A549 (cell line): ENCODE data around the gene IRX4. TPM values are rescaled to one million over a fixed set of nuclear protein-coding genes. Genes with fewer than 3 reads are reported as not detected.

Source experiments
- ATAC-seq, 2 experiments: fragments of 200-7000 bp in 1 of 2; fragments of >200 bp in 1 of 2; cut with Nextera tagmentation in 1 of 2; cut with Tn5 transposase in 1 of 2; 3 replicates each; pipeline versions ENCODE4 v1.8.0 to v1.9.1; 2018 to 2020; ENCODE audit warnings: mild to moderate bottlenecking in 1 of 2, moderate library complexity in 1 of 2
- CTCF ChIA-PET: fragments of 300-600 bp; sonication (Branson Sonifier 250); formaldehyde crosslinking; extraction: SDS; loops from one replicate; lab custom pipeline; 2021; ENCODE audit warnings: antibody characterized with exemption, inconsistent platforms; lab: Yijun Ruan, JAX
- POLR2A ChIA-PET: fragments of 350-600 bp; formaldehyde crosslinking; extraction: SDS; loops from one replicate; lab custom pipeline; 2021; ENCODE audit warnings: antibody characterized with exemption, inconsistent platforms; lab: Yijun Ruan, JAX
- DNase-seq, 2 experiments: peaks; one replicate each; pipeline versions ENCODE4 v3.0.0 to v3.0.0-alpha.2; 2011 to 2016; ENCODE audit warnings: low read depth in 1 of 2, low spot score in 1 of 2
- FAIRE-seq: peaks from 2 replicates; lab custom pipeline; 2011; peaks lifted over from hg19 to GRCh38; lab: Jason Lieb, UNC
- H3K27ac ChIP-seq, 2 experiments: fragments of >200 bp; sonication (Bioruptor Twin); formaldehyde crosslinking; 3 replicates each; pipeline ENCODE4 v1.5.1; 2016 to 2017
- H3K4me1 ChIP-seq: fragments of >200 bp; sonication (Bioruptor Twin); formaldehyde crosslinking; 3 replicates; pipeline ENCODE4 v1.6.1; 2016
- H3K4me2 ChIP-seq: fragments of >200 bp; sonication (Bioruptor Twin); formaldehyde crosslinking; 3 replicates; pipeline ENCODE4 v1.6.1; 2016
- H3K4me3 ChIP-seq: fragments of >200 bp; sonication (Bioruptor Twin); formaldehyde crosslinking; 3 replicates; pipeline ENCODE4 v1.5.1; 2016
- H3K9me3 ChIP-seq: fragments of >200 bp; sonication (Bioruptor Twin); formaldehyde crosslinking; 3 replicates; pipeline ENCODE4 v1.6.1; 2016
- ATOH8 ChIP-seq: fragments of 250-450 bp; sonication (Bioruptor Pico); IDR thresholded peaks from 2 replicates; pipeline ENCODE4 v1.5.0; 2020; ENCODE audit warnings: low read depth, mild to moderate bottlenecking, moderate library complexity
- CBX8 ChIP-seq: fragments of 200-600 bp; sonication (generic); IDR thresholded peaks from 2 replicates; pipeline ENCODE4 v1.6.1; 2016
- CEBPB ChIP-seq, 2 experiments: fragments of >200 bp in 1 of 2; sonication (Bioruptor Twin) in 1 of 2; formaldehyde crosslinking in 1 of 2; IDR thresholded peaks; 2 replicates each; pipeline ENCODE4 v1.6.1; 2012 to 2016
- CHD2 ChIP-seq: fragments of 150-350 bp; IDR thresholded peaks from 2 replicates; pipeline ENCODE4 v1.6.1; 2014; ENCODE audit warnings: low read length; ENCODE audit not compliant: partially characterized antibody
- CHD4 ChIP-seq: fragments of 200-600 bp; sonication (generic); IDR thresholded peaks from 2 replicates; pipeline ENCODE4 v1.6.1; 2016; ENCODE audit warnings: antibody characterized with exemption, mild to moderate bottlenecking, borderline replicate concordance
- EHMT2 ChIP-seq: fragments of 200-600 bp; sonication (generic); IDR thresholded peaks from 2 replicates; pipeline ENCODE4 v1.6.1; 2016; ENCODE audit warnings: antibody characterized with exemption, low read depth, mild to moderate bottlenecking, moderate library complexity
- FOSB ChIP-seq: fragments of 250-450 bp; sonication (Bioruptor Pico); IDR thresholded peaks from 2 replicates; pipeline ENCODE4 v1.5.0; 2020; ENCODE audit warnings: mild to moderate bottlenecking, moderate library complexity
- HES2 ChIP-seq: fragments of >200 bp; sonication (Bioruptor Twin); formaldehyde crosslinking; IDR thresholded peaks from 2 replicates; pipeline ENCODE4 v1.6.1; 2016
- HOXA7 ChIP-seq: fragments of 250-450 bp; sonication (Bioruptor Pico); IDR thresholded peaks from 2 replicates; pipeline ENCODE4 v1.5.0; 2020; ENCODE audit warnings: mild to moderate bottlenecking, moderate library complexity
- HOXB13 ChIP-seq: fragments of 250-450 bp; sonication (Bioruptor Pico); IDR thresholded peaks from 2 replicates; pipeline ENCODE4 v1.5.0; 2020; ENCODE audit warnings: low read depth, mild to moderate bottlenecking, moderate library complexity
- JUN ChIP-seq, 2 experiments: fragments of >200 bp; sonication (Bioruptor Twin); formaldehyde crosslinking; IDR thresholded peaks; 2 replicates in 1 of 2; 3 replicates in 1 of 2; pipeline ENCODE4 v1.6.1; 2016 to 2017
- KDM1A ChIP-seq: fragments of 200-600 bp; sonication (generic); IDR thresholded peaks from 2 replicates; pipeline ENCODE4 v1.6.1; 2016; ENCODE audit warnings: low read depth, mild to moderate bottlenecking
- KDM5A ChIP-seq: fragments of 200-600 bp; sonication (generic); IDR thresholded peaks from 2 replicates; pipeline ENCODE4 v1.6.1; 2016; ENCODE audit warnings: antibody characterized with exemption, mild to moderate bottlenecking
- MAFK ChIP-seq: fragments of 450-650 bp; IDR thresholded peaks from 2 replicates; pipeline ENCODE4 v1.6.1; 2014; ENCODE audit not compliant: partially characterized antibody
- MAX ChIP-seq: IDR thresholded peaks from 2 replicates; pipeline ENCODE4 v1.6.1; 2012
- MAZ ChIP-seq: fragments of 150-350 bp; IDR thresholded peaks from 2 replicates; pipeline ENCODE4 v1.6.1; 2014; ENCODE audit warnings: antibody characterized with exemption, low read depth, low read length, borderline replicate concordance
- NR3C1 ChIP-seq: fragments of >200 bp; sonication (Bioruptor Twin); formaldehyde crosslinking; IDR thresholded peaks from 3 replicates; pipeline ENCODE4 v1.6.1; 2017
- PBX3 ChIP-seq: IDR thresholded peaks from 2 replicates; pipeline ENCODE4 v1.6.1; 2012
- POLR2AphosphoS2 ChIP-seq: conservative IDR thresholded peaks from 2 replicates; pipeline ENCODE4 v1.6.1; 2012; ENCODE audit warnings: low read length, improper control_type of control experiment, inconsistent platforms
- RFX5 ChIP-seq: fragments of 450-650 bp; IDR thresholded peaks from 2 replicates; pipeline ENCODE4 v1.7.1; 2014; ENCODE audit warnings: antibody characterized with exemption, mild to moderate bottlenecking, moderate library complexity
- RNF2 ChIP-seq: fragments of 200-600 bp; sonication (generic); IDR thresholded peaks from 2 replicates; pipeline ENCODE4 v1.6.1; 2016; ENCODE audit warnings: low read depth, mild to moderate bottlenecking, antibody characterized with exemption, moderate library complexity, borderline replicate concordance
- SMC3 ChIP-seq: fragments of >200 bp; sonication (Bioruptor Twin); formaldehyde crosslinking; IDR thresholded peaks from 3 replicates; pipeline ENCODE4 v1.6.1; 2018; ENCODE audit warnings: inconsistent platforms
- SREBF2 ChIP-seq: fragments of 450-650 bp; IDR thresholded peaks from 2 replicates; pipeline ENCODE4 v1.6.1; 2014; ENCODE audit warnings: mild to moderate bottlenecking, moderate library complexity
- TFCP2L1 ChIP-seq: fragments of 250-450 bp; sonication (Bioruptor Pico); IDR thresholded peaks from 2 replicates; pipeline ENCODE4 v1.5.0; 2021; ENCODE audit warnings: mild to moderate bottlenecking
- USF2 ChIP-seq: fragments of 450-650 bp; IDR thresholded peaks from 2 replicates; pipeline ENCODE4 v1.6.1; 2014; ENCODE audit warnings: antibody characterized with exemption
- ZC3H11A ChIP-seq: fragments of 450-650 bp; IDR thresholded peaks from 2 replicates; pipeline ENCODE4 v1.6.1; 2014; ENCODE audit warnings: antibody characterized with exemption, mild to moderate bottlenecking
- ZNF302 ChIP-seq: fragments of 250-450 bp; sonication (Bioruptor Pico); IDR thresholded peaks from 2 replicates; pipeline ENCODE4 v1.9.0; 2021; ENCODE audit warnings: inconsistent platforms, mild to moderate bottlenecking, moderate library complexity
- ZSCAN20 ChIP-seq: fragments of 250-450 bp; sonication (Bioruptor Pico); IDR thresholded peaks from 2 replicates; pipeline ENCODE4 v1.8.0; 2022; ENCODE audit warnings: mild to moderate bottlenecking, moderate library complexity
- WGBS: methylation state at CpG from one replicate; pipeline ENCODE4 v1.1.6; 2017; ENCODE audit errors: missing lambda C conversion rate; 5-methylcytosine and 5-hydroxymethylcytosine counted together
- polyA plus RNA-seq, 4 experiments: library from polyadenylated mRNA; depleted of rRNA in 3 of 4; stranded (reverse); fragments of >200 nt; fragmentation: RNase III in 1 of 4; extraction: RNeasy Plus Mini Kit Qiagen cat#74134 plus additional on column Dnase treatment in 1 of 4; gene quantifications; 2 replicates in 3 of 4; 3 replicates in 1 of 4; pipeline ENCODE4 v1.2.3, GENCODE V29; 2011 to 2017

Gene IRX4
- polyA plus RNA-seq, 2 of the 4 experiments (the other 2 are of a cell fraction), result 0.04 to 0.06 TPM

GRCh38 chr5:1909346-1909985 lies 26.7 kb upstream of the IRX4 start:
- TF ChIP-seq MAX (no peak), MAFK (no peak), FOSB (CRISPR knock-in tag) (no peak), CBX8 (no peak), ZC3H11A (no peak), RFX5 (no peak)
- ATAC-seq (no peak), DNase-seq (no peak), FAIRE-seq (no peak)
- POLR2A ChIA-PET, result no interaction called here
- no peak overlapping the region for H3K4me2 ChIP-seq
- H3K27ac ChIP-seq, result no peak overlapping the region
- WGBS, result 62% methylated on average over 10 of the region's 15 CpGs
- CTCF ChIA-PET, result no interaction called here
- no peak overlapping the region for H3K4me3 ChIP-seq
- H3K4me1 ChIP-seq, result no peaks in the 10 kb centered on the region
- peaks cover 12% of the 10 kb centered on the region; the same call in 2 of the 3 replicates for H3K9me3 ChIP-seq

- Histone ChIP-seq H3K9me3 (peaks cover 14% of the 10 kb centered on the region; the same call in 2 of the 3 replicates), H3K4me2 (no peak overlapping the region), H3K4me3 (no peak overlapping the region), H3K27ac (no peak overlapping the region), H3K4me1 (no peaks in the 10 kb centered on the region)
- POLR2A ChIA-PET, result no interaction called here
- TF ChIP-seq KDM1A (no peak), TFCP2L1 (no peak), ZC3H11A (no peak), HES2 (no peak), CHD4 (no peak), MAZ (no peak), HOXB13 (CRISPR knock-in tag) (no peak), CHD2 (no peak), CEBPB (IDR thresholded peaks at IDR 0.05) (no peak)
- WGBS, result 51% methylated on average over 8 of the region's 8 CpGs
- no peak for ATAC-seq
- no peak for DNase-seq
- no peak for FAIRE-seq
- CTCF ChIA-PET, result no interaction called here
Observed at GRCh38 chr5:1908931-1909330, 26.2 kb upstream of the IRX4 start.

GRCh38 chr5:1907616-1908015 lies 24.9 kb upstream of the IRX4 start:
- no peak for FAIRE-seq
- 19% methylated on average over 8 of the region's 8 CpGs for WGBS

GRCh38 chr5:1905108-1905507 lies 22.4 kb upstream of the IRX4 start:
- Histone ChIP-seq H3K4me2 (no peak overlapping the region), H3K4me3 (no peak overlapping the region), H3K9me3 (peaks cover 14% of the 10 kb centered on the region; the same call in 2 of the 3 replicates), H3K4me1 (no peaks in the 10 kb centered on the region), H3K27ac (no peak overlapping the region)
- DNase-seq (no peak), FAIRE-seq (no peak), ATAC-seq (no peak)
- ChIA-PET POLR2A (no interaction called here), CTCF (no interaction called here)
- TF ChIP-seq CHD2 (no peak), JUN (IDR thresholded peaks at IDR 0.05) (no peak), ATOH8 (no peak), NR3C1 (no peak), HOXB13 (CRISPR knock-in tag) (no peak), PBX3 (no peak), HES2 (no peak), POLR2AphosphoS2 (no peak), ZNF302 (CRISPR knock-in tag) (no peak), MAZ (no peak), ZSCAN20 (CRISPR knock-in tag) (no peak), RFX5 (no peak)
- 3% methylated on average over 1 of the region's 1 CpG for WGBS

More at GRCh38 chr5:1907616-1908015, 24.9 kb upstream of the IRX4 start:
- no peak overlapping the region for H3K27ac ChIP-seq
- ChIA-PET CTCF (no interaction called here), POLR2A (no interaction called here)
- no peak overlapping the region for H3K4me3 ChIP-seq
- TF ChIP-seq RNF2, result no peak
- no peak for TF ChIP-seq KDM5A
- TF ChIP-seq CHD2, result no peak
- TF ChIP-seq NR3C1, result no peak
- TF ChIP-seq EHMT2, result no peak
- no peak for TF ChIP-seq HOXA7 (CRISPR knock-in tag)
- TF ChIP-seq USF2, result no peak
- TF ChIP-seq SMC3, result no peak
- TF ChIP-seq RFX5, result no peak
- no peak for TF ChIP-seq SREBF2
- DNase-seq, result no peak
- no peak overlapping the region for H3K4me2 ChIP-seq
- H3K4me1 ChIP-seq, result no peaks in the 10 kb centered on the region
- ATAC-seq, result no peak
- H3K9me3 ChIP-seq, result peaks cover 14% of the 10 kb centered on the region; the same call in 2 of the 3 replicates
